ENCODE data around the gene MAMDC2. TPM values are rescaled to one million over a fixed set of nuclear protein-coding genes. Genes with fewer than 3 reads are reported as not detected.
A peak's percentile ranks its signal among the peaks of the same experiment; 100 is the strongest.
"Not testable (repeated sequence)": the region's sequence is repeated elsewhere in the genome, so short reads cannot be mapped to it uniquely, and the experiment has no call there.

Gene MAMDC2
- total RNA-seq, 1 donor from 2014 or later = 211 TPM

GRCh38 chr9:70035691-70036090 lies 8.0 kb upstream of the MAMDC2 start:
- Histone ChIP-seq H3K9ac (ENCODE audit: low read length) (no peak overlapping the region), H3K4me2 (ENCODE audit: low read length) (no peak overlapping the region), H3K79me2 (ENCODE audit: insufficient read depth, low read length) (no peaks in the 10 kb centered on the region), H3K27me3 (ENCODE audit: insufficient read depth, low read length) (no peaks in the 10 kb centered on the region), H2AFZ (ENCODE audit: low read depth, low read length) (no peak overlapping the region), H3K9me3 (ENCODE audit: insufficient read depth, low read depth, low read length) (no peaks in the 10 kb centered on the region), H3K4me1 (ENCODE audit: insufficient read depth, low read length) (peaks cover 8% of the 10 kb centered on the region), H3K4me3 (ENCODE audit: insufficient read depth, low read depth, low read length) (no peak overlapping the region), H3K36me3 (ENCODE audit: insufficient read depth, low read length) (no peaks in the 10 kb centered on the region), H3K27ac (ENCODE audit: low read depth, low read length) (no peak overlapping the region), H4K20me1 (ENCODE audit: insufficient read depth, low read length) (no peaks in the 10 kb centered on the region)
- H3K4me1 Mint-ChIP-seq (ENCODE audit: low read depth, unreplicated experiment) = no peaks in the 10 kb centered on the region
- no peak overlapping the region for H3K27ac Mint-ChIP-seq (ENCODE audit: unreplicated experiment)
- no peak overlapping the region for H3K4me3 Mint-ChIP-seq (ENCODE audit: unreplicated experiment)
- TF ChIP-seq CTCF (IDR thresholded peaks at IDR 0.05; ENCODE audit: insufficient read depth, low read depth, low read length) = no peak
- no peak for TF ChIP-seq EZH2 (IDR thresholded peaks at IDR 0.05; ENCODE audit: insufficient read depth, low read length)
- H3K36me3 Mint-ChIP-seq (ENCODE audit: low read depth, unreplicated experiment) = peaks cover 4% of the 10 kb centered on the region
- FAIRE-seq (no peak), DNase-seq (ENCODE audit: low read depth) (no peak)
- H3K9me3 Mint-ChIP-seq (ENCODE audit: unreplicated experiment) = peaks cover 7% of the 10 kb centered on the region
- H3K27me3 Mint-ChIP-seq (ENCODE audit: low read depth, unreplicated experiment) = no peaks in the 10 kb centered on the region

- no peaks in the 10 kb centered on the region for H3K4me1 Mint-ChIP-seq (ENCODE audit: low read depth, unreplicated experiment)
- DNase-seq (ENCODE audit: low read depth) (no peak), FAIRE-seq (no peak)
- H3K27ac Mint-ChIP-seq (ENCODE audit: unreplicated experiment) = peak overlapping the region; percentile 66
- H3K36me3 Mint-ChIP-seq (ENCODE audit: low read depth, unreplicated experiment) = peaks cover 5% of the 10 kb centered on the region
- no peak overlapping the region for H3K27ac ChIP-seq (ENCODE audit: low read depth, low read length)
- H3K4me3 ChIP-seq (ENCODE audit: insufficient read depth, low read depth, low read length) = no peak overlapping the region
- H4K20me1 ChIP-seq (ENCODE audit: insufficient read depth, low read length) = no peaks in the 10 kb centered on the region
- no peak overlapping the region for H3K4me2 ChIP-seq (ENCODE audit: low read length)
- peaks cover 7% of the 10 kb centered on the region for H3K9me3 Mint-ChIP-seq (ENCODE audit: unreplicated experiment)
- no peaks in the 10 kb centered on the region for H3K27me3 ChIP-seq (ENCODE audit: insufficient read depth, low read length)
- H3K9ac ChIP-seq (ENCODE audit: low read length) = no peak overlapping the region
- H3K4me1 ChIP-seq (ENCODE audit: insufficient read depth, low read length) = peaks cover 5% of the 10 kb centered on the region
- TF ChIP-seq CTCF (IDR thresholded peaks at IDR 0.05; ENCODE audit: insufficient read depth, low read depth, low read length) = no peak
- TF ChIP-seq EZH2 (IDR thresholded peaks at IDR 0.05; ENCODE audit: insufficient read depth, low read length) = no peak
- H3K4me3 Mint-ChIP-seq (ENCODE audit: unreplicated experiment) = no peak overlapping the region
- H3K79me2 ChIP-seq (ENCODE audit: insufficient read depth, low read length) = no peaks in the 10 kb centered on the region
- H3K9me3 ChIP-seq (ENCODE audit: insufficient read depth, low read depth, low read length) = no peaks in the 10 kb centered on the region
- H3K36me3 ChIP-seq (ENCODE audit: insufficient read depth, low read length) = no peaks in the 10 kb centered on the region
- H3K27me3 Mint-ChIP-seq (ENCODE audit: low read depth, unreplicated experiment) = no peaks in the 10 kb centered on the region
- no peak overlapping the region for H2AFZ ChIP-seq (ENCODE audit: low read depth, low read length)
Measured at GRCh38 chr9:70036641-70037040, 7.0 kb upstream of the MAMDC2 start.

GRCh38 chr9:70038171-70038621 lies 5.5 kb upstream of the MAMDC2 start:
- H3K27ac Mint-ChIP-seq (ENCODE audit: unreplicated experiment); DNase-seq (ENCODE audit: low read depth); H3K36me3 Mint-ChIP-seq (ENCODE audit: low read depth, unreplicated experiment): not testable (repeated sequence)

More at GRCh38 chr9:70038171-70038621, 5.5 kb upstream of the MAMDC2 start:
- H3K9me3 ChIP-seq (ENCODE audit: insufficient read depth, low read depth, low read length); H3K4me3 ChIP-seq (ENCODE audit: insufficient read depth, low read depth, low read length); H3K4me2 ChIP-seq (ENCODE audit: low read length); H2AFZ ChIP-seq (ENCODE audit: low read depth, low read length); H3K79me2 ChIP-seq (ENCODE audit: insufficient read depth, low read length); H3K4me3 Mint-ChIP-seq (ENCODE audit: unreplicated experiment); FAIRE-seq; H3K27ac ChIP-seq (ENCODE audit: low read depth, low read length); H3K36me3 ChIP-seq (ENCODE audit: insufficient read depth, low read length); H3K4me1 Mint-ChIP-seq (ENCODE audit: low read depth, unreplicated experiment); H3K27me3 Mint-ChIP-seq (ENCODE audit: low read depth, unreplicated experiment); H4K20me1 ChIP-seq (ENCODE audit: insufficient read depth, low read length); H3K9me3 Mint-ChIP-seq (ENCODE audit: unreplicated experiment); H3K9ac ChIP-seq (ENCODE audit: low read length); H3K4me1 ChIP-seq (ENCODE audit: insufficient read depth, low read length); H3K27me3 ChIP-seq (ENCODE audit: insufficient read depth, low read length): not testable (repeated sequence)

All from astrocyte (in vitro differentiated cells and primary cell).